Measurements from ENCODE around the gene LRRTM4. TPM values are rescaled to one million over a fixed set of nuclear protein-coding genes. Genes with fewer than 3 reads are reported as not detected.

LRRTM4 gene
- total and polyA plus RNA-seq, 8 donors: 0.15 to 1.3 (median 0.28) TPM; not detected in 1

DNA sequence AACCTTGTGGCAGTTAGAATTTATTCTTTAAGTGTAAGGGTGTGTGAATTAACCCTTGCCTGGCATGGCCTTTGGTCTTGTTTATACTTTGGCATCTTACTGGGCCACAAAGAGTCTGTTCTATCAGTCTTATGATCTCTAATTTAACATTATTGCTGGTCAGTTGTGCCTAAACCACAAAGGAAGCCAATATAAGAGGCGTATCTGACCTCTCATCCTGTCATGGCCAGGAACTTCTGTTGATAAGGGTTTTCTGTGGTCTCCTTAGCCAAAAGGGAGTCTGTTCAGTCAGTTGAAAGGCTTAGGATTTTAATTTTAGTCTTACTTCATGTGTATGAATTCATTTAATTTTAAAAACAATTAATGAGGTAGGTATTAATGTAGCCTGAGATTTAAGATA lies 127.2 kb downstream of the LRRTM4 start:
- no peaks in the 10 kb centered on the region for H3K27me3 ChIP-seq
- intact Hi-C loops (cut with DNase I): no loop called here
- TF ChIP-seq, protein P1, sequence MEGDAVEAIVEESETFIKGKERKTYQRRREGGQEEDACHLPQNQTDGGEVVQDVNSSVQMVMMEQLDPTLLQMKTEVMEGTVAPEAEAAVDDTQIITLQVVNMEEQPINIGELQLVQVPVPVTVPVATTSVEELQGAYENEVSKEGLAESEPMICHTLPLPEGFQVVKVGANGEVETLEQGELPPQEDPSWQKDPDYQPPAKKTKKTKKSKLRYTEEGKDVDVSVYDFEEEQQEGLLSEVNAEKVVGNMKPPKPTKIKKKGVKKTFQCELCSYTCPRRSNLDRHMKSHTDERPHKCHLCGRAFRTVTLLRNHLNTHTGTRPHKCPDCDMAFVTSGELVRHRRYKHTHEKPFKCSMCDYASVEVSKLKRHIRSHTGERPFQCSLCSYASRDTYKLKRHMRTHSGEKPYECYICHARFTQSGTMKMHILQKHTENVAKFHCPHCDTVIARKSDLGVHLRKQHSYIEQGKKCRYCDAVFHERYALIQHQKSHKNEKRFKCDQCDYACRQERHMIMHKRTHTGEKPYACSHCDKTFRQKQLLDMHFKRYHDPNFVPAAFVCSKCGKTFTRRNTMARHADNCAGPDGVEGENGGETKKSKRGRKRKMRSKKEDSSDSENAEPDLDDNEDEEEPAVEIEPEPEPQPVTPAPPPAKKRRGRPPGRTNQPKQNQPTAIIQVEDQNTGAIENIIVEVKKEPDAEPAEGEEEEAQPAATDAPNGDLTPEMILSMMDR (IDR thresholded peaks at IDR 0.05): no peak
- peaks cover 0 to 3% (median 0%) of the 10 kb centered on the region in 3 donors for H3K4me1 ChIP-seq
- H3K27ac ChIP-seq: no peak overlapping the region
- FAIRE-seq (no peak), DNase-seq (no peak), ATAC-seq (no peak)
- H3K9me3 ChIP-seq: no peaks in the 10 kb centered on the region
- no peaks in the 10 kb centered on the region for H3K36me3 ChIP-seq
- 73 to 79% methylated on average over 1 of the region's 1 CpG for WGBS, 2 donors
- no peak overlapping the region for H3K4me3 ChIP-seq

GRCh38 chr2:77391119-77391518 lies 131.1 kb downstream of the LRRTM4 start:
- Histone ChIP-seq H3K27me3 (no peaks in the 10 kb centered on the region), H3K4me1 (peaks cover 0 to 3% (median 0%) of the 10 kb centered on the region in 3 donors), H3K9me3 (no peaks in the 10 kb centered on the region), H3K4me3 (no peak overlapping the region), H3K27ac (no peak overlapping the region), H3K36me3 (no peaks in the 10 kb centered on the region)
- DNase-seq: no peak
- intact Hi-C loops (cut with DNase I): no loop called here
- FAIRE-seq: no peak
- ATAC-seq: peak in 1 of 4 donors; percentile 44
- TF ChIP-seq, protein P1 (IDR thresholded peaks at IDR 0.05): no peak

GRCh38 chr2:77387324-77387723 lies 134.9 kb downstream of the LRRTM4 start:
- Histone ChIP-seq H3K4me1 (peaks cover 0 to 3% (median 0%) of the 10 kb centered on the region in 3 donors), H3K9me3 (no peaks in the 10 kb centered on the region), H3K27me3 (no peaks in the 10 kb centered on the region), H3K4me3 (no peak overlapping the region), H3K27ac (no peak overlapping the region), H3K36me3 (no peaks in the 10 kb centered on the region)
- DNase-seq: no peak
- WGBS, 2 donors: 68 to 74% methylated on average over 3 of the region's 3 CpGs
- ATAC-seq: no peak
- TF ChIP-seq, protein P1 (IDR thresholded peaks at IDR 0.05): no peak
- intact Hi-C loops (cut with DNase I): no loop called here
- no peak for FAIRE-seq

DNA sequence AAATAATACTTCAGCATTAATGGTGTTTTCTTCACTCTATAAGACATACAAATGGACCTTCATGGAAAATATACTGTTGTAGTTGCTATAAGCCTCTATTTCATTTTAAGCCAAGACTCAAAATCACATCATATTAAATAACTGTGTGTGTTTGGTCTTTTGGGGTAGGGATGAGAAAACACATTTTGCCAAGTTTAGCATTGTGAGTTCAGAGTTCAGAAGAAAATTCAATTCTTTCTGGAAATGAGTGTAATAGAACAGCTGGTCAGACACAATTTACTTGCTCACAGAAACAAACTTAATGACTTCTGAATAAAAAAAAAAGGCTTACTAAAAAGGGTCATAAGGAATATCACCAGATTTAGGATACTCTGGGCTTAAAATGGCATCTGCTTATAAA lies 149.5 kb downstream of the LRRTM4 start:
- no peaks in the 10 kb centered on the region for H3K9me3 ChIP-seq
- H3K4me3 ChIP-seq: no peak overlapping the region
- FAIRE-seq (no peak), ATAC-seq (no peak), DNase-seq (no peak)
- no peaks in the 10 kb centered on the region for H3K36me3 ChIP-seq
- H3K27ac ChIP-seq: no peak overlapping the region
- no peaks in the 10 kb centered on the region for H3K27me3 ChIP-seq
- no peaks in the 10 kb centered on the region for H3K4me1 ChIP-seq
- intact Hi-C loops (cut with DNase I): no loop called here
- TF ChIP-seq, protein P1 (IDR thresholded peaks at IDR 0.05): no peak

DNA sequence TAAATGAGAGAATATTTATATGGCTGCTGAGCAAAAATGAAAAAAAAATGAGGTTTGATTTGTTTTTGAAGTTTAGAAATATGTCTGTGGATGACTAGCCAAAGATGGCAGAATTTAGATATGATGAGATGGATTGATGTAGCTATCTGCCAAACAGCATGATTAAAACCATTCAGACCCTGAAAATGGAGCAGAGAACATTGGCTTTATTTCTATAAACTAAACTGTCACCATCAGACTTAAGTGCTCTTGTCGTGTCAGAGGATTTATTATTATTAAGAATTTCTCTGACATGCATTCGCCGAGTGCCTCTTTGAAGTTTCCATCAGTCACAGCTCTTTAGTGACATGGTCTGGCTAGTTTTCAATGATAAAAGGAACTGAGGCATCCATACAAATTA lies 151.7 kb downstream of the LRRTM4 start:
- Histone ChIP-seq H3K27ac (no peak overlapping the region), H3K4me3 (no peak overlapping the region), H3K27me3 (no peaks in the 10 kb centered on the region), H3K36me3 (no peaks in the 10 kb centered on the region), H3K4me1 (no peaks in the 10 kb centered on the region), H3K9me3 (no peaks in the 10 kb centered on the region)
- 72 to 83% methylated on average over 3 of the region's 3 CpGs for WGBS, 2 donors
- TF ChIP-seq, protein P1 (IDR thresholded peaks at IDR 0.05): no peak
- FAIRE-seq (no peak), DNase-seq (no peak), ATAC-seq (no peak)
- intact Hi-C loops (cut with DNase I): no loop called here

Data from pancreas (tissue), 10 donors.